NCI-H226 (cell line): ENCODE measurements around the gene ANG.

Source experiments
- DNase-seq: peaks from one replicate; pipeline ENCODE4 v3.0.0-alpha.2; 2015

ANG gene

DNA sequence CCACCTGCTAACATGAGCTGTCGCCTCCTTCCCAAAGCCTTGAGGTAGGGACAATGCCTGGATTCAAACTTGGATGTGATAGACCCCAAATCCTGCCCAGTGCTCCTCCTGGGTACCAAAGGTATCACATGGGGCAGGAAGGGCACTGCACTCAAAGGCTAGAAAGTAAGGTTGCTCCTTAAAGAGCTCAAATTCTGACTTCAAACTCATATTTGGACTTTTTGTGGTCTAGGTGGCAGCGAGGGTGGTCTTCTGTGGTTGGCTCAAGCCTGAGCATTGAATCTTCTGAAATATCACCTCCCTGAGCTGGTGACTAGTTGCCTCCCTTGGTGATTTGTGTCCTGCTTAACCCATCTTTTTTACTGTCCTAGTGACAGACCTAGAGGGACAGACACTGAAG lies 12.5 kb upstream of the ANG start:
- DNase-seq, result no peak

- peak; percentile 21 for DNase-seq
Measured at GRCh38 chr14:20679907-20680306, 8.7 kb upstream of the ANG start.

GRCh38 chr14:20680363-20680762 lies 8.2 kb upstream of the ANG start:
- DNase-seq, result no peak

GRCh38 chr14:20680843-20681347 lies 7.7 kb upstream of the ANG start:
- DNase-seq, result no peak

DNA sequence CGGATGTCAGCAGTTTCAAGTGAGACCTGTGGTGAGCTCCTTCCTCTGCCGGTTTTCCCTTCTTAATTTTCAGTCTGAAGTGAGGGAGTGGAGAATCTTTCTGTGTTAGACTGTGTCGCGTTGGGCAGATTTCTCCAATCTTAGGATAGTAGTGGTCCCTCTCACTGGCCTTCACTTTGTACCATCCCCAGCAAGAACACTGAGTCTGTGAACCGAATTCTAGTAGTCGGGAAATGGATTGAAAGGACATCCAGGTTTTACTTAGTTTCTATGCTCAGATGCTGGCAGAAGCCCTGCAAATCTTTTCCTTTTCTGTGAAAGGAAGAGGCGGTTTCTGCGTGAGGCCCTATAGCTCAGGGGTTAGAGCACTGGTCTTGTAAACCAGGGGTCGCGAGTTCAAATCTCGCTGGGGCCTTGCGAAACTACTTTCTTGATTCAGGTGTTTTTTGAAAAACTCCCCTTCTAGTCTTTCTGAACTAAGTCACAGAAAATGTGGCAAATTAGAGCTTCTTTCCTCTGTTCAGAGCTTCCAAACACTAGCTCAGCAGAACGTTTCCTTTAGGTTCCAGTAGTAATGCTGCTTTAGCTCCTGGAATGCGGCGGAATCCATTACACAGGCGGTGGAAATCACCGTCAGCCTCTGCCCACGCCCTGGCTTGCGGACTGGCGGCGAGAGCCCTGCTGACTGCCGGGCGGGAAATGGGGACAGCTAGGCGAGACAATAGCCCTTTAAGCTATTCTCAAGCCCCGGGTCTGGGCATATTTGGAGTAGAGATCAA lies 7.0 kb upstream of the ANG start:
- DNase-seq, result peak; percentile 77

- no peak for DNase-seq
Measured at GRCh38 chr14:20682127-20682434, 6.5 kb upstream of the ANG start.

DNA sequence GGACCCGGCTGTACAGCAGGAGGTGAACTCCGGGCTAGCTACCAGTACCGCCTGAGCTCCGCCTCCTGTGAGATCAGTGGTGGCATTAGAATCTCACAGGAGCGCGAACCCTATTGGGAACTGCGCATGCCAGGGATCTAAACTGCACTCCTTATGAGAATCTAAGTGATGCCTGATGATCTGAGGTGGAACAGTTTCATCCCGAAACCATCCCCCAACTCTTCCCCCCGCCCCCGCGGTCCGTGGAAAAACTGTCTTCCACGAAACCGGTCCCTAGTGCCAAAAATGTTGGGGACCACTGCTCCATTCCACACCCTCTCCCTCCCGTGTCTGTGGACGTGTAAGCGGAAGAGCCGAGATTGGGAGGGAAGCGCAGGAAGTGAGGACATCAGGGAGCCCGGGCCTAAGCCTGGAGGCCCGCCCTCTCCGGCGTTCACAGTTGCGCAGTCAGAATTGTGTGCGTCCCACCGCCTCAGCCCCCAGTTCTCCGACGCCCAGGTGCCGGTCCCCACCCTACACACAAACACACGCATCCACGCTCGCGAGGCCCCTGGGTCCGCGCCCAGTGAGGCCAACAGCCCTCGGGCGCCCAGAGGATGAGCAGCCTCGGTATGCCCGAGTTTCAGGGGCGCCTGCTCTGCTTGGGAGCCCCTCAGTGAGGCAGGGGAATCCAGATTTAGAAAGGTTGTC lies 6.0 kb upstream of the ANG start:
- DNase-seq, result peak; percentile 88

DNA sequence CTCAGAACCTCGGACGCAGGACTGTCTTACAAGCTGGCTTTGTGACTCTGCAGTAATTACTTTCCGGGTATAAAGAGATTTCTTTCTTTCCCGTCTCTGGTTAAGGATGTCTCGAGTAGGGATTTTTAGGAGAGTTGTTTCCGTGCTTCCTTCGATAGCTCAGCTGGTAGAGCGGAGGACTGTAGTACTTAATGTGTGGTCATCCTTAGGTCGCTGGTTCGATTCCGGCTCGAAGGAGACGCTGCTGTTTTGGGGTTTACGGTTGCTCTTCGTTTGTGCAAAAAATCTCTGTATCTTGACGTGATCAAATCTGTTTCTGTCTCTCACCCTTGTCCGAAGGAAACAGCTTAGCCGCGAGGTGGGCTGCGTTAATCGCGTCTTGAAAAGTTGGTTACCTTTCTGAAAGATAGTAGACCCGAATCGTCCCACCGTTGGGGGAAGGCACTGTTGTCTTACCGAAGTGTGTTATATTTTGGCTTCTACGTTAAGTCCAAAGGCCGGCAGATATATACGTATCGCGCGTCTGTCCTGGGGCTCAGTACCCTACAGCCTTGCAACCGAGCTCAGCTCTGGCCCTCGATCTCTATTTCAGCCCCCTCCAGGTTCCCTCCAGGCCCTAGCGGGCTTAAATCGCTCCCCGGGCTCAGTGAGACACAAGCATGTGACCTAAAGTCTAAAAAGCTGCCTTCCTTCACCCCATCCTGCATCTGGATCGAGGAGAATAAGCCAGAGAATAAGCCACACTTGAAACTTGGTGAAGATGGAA lies 5.3 kb upstream of the ANG start:
- DNase-seq, result peak; percentile 81

- peak; percentile 78 for DNase-seq
Measured at GRCh38 chr14:20683891-20684661, 4.5 kb upstream of the ANG start, which contains the start of gene RNASE4. Gene RNASE4 (plus strand): TSS chr14:20684560. CDS start chr14:20699372, 14,812 bp downstream.

- DNase-seq, result peak; percentile 17
Measured at GRCh38 chr14:20684662-20685456, 3.7 kb upstream of the ANG start.

- no peak for DNase-seq
Measured at GRCh38 chr14:20686386-20687143, 2.0 kb upstream of the ANG start.

DNA sequence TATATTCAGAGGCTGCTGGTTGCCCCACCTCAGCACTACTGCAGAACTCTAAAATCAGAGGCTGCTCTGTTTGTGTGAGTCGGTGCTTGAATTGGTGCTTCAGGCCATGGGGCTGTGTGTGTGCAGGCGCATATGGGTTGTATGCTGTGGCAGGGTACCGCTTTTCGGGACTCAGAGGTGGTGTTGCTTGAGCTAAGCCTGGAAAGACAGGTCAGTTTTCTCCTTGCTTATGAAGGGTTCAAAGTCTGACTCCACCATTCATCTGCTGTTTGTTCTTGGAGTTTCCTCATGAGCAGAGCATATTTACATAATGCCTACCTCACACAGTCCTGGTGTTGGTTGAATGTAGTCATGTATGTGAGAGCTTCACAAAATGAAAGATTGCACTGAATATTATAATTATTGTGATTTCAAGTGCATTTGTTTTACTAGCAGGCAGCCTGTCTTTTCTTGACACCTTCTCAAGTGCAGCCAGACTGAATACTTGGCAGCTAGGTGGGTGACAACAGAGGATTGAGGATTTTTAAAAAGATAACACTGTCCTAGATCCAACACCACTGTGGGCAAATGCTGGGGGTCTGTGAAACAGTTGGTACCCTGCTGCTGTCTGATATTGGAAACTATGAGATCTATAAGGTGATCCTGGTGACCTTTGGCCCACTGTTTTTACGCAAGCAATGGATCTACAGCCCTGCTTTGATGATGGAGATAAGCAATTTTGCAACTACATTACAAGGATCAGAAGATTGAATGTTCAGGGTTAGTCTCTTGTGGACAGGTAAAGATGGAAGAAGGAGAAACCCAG lies 1.0 kb upstream of the ANG start:
- DNase-seq, result no peak

DNA sequence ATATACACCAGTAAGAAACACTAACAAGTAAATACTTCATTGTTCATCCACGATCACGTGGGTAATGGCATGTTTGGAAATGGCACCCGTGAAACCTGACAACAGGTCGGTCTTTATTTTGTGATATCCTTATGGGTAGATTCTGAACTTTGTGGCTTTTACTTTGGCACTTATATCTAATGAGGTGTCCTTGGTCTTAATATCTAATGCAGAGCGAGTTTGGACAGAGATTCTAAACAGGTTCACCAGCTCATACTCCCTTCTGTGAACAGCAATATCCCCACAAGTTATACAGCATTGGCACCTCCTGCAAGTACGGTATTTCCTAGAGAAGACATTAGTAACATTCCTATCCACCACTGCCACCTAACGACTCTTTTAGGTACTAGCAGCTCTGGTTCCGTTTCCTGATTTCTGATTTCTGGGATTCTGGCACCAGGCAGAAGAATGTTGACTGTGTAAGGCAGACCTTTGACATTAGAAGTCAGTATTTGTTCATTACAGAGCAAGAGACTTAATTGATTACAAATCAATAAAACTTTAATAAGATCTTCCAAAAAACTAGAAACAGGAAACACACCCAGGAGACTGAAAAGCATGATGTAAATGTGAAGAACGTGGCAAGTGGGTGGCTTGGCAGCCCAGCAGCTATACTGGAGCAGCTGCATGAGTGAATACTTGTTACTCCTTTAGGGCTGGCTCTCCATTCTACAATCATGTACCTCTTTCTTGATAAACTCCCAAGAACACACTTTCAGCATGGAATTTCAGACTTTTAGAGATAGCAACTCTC lies 2.5 kb downstream of the ANG start:
- peak; percentile 49 for DNase-seq

DNA sequence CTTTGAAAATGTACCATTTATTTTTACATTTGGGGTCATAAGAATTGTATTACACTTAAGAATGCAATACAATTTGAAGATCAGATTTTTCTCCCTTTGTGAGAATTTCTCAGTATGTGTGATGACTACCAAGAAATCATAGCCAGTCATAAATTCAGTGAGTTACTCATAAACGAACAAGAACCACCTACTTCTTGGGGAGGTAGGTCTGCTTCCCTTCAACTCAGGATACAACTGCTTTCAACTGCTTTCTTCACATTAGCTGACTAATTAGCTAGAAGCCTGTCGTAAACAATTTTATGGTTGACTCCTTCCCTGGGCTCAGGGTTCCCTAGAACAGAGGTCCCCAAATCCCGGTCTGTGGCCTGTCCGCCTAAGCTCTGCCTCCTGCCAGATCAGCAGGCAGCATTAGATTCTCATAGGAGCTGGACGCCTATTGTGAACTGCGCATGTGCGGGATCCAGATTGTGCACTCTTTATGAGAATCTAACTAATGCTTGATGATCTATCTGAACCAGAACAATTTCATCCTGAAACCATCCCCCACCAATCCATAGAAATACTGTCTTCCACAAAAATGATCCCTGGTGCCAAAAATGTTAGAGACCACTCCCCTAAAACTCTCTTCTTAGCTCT lies 3.7 kb downstream of the ANG start:
- no peak for DNase-seq

GRCh38 chr14:20696764-20697163 lies 8.2 kb downstream of the ANG start:
- no peak for DNase-seq

DNA sequence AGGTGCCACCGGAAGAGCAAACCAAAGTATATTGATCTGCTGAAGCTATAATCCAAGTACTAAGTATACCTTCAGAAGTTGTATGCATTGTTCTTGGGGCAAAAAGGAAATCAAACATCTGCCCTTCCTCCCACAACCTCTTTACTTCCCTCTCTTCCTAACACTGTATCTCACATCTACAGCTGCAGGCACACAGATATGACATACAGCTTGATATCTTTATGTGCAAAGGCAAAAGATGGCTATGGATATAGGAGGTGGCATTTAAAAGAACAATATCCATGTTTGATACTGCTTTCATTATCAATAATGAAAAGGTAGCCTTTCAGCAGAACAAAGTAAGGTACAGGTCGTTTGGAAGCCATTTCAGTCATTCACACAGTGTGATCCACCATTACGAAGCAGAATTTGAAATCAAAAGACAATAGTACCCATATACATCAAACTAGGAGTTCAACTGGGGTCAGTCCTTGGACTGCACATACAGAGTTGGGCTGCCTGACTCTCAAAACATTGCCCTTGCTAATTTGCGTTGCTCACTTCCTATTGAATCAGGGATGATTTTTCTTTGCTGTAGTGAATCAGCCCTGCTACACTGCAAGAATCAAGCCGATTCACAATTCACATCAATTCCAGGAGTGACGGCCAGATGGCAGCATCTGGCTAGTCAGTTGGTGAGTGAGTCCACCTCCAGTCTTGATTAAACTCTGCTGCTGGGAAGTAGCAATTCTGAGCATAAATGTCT lies 8.9 kb downstream of the ANG start:
- peak; percentile 48 for DNase-seq

DNA sequence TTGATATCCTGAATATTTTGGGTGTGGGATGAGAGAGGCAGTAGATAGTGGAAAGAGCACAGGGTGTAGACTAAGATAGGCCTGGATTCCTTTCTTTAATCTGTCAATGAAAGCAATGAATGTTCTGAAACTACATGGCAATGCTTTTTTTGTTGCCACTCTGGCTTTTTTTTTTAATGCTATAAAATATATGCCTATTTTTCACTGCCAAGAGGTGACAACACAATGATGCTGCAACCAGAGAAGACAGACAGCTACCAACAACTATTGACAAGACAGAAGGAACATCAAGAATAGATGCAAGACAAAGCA lies 9.4 kb downstream of the ANG start:
- no peak for DNase-seq

DNA sequence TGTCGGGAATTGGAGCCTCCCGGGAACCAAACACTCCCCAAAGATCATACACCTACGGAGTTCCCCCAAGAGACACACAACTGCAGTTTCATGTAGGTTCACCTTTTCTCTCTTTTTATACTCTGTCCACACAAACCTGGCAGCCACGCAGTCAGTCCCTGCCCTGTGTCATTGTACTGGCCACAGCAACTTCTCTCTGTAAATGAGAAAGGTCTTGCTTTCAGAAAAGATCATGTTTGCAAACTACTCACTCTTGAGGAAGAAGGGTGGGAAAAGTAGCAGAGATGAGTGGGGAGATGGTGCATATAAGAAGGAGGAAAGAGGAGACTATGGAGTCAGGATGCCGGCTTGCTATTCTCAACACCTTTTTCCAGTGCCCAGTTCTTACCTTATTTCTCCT lies 10.4 kb downstream of the ANG start:
- DNase-seq, result no peak
